Measurements from ENCODE around the gene TMC2.
"Not testable (repeated sequence)": the region's sequence is repeated elsewhere in the genome, so short reads cannot be mapped to it uniquely, and the experiment has no call there.

The TMC2 gene

DNA sequence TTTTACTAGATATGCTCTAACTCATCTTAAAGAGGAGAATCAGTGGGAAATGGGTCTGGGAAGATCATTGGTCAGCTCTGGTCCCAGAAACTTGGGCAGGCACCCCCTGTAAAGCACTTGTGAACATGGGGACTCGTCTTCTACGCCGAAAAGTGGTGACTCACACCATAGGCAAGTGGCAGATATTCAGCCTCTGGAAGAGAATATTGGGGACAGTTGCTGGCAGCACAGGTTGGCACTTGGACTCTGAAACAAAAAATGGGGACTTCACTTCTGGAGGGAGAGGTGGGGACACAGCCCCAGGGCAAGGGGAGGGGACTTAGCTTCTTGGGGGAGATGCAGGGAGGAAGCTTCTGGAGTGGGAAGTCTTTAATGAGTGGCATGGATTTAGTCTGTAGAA lies 15.8 kb upstream of the TMC2 start:
- no peaks in the 10 kb centered on the region for H3K9me3 ChIP-seq (ENCODE audit: insufficient read depth, low read length)
- H3K36me3 ChIP-seq (ENCODE audit: low read length): no peaks in the 10 kb centered on the region
- no peak overlapping the region for H3K27ac ChIP-seq (ENCODE audit: low read depth, low read length)
- no peak for TF ChIP-seq EZH2phosphoT487 (conservative IDR thresholded peaks at IDR 0.05; ENCODE audit: low read length)
- TF ChIP-seq CTCF (IDR thresholded peaks at IDR 0.05; ENCODE audit: insufficient read depth, low read length, poor library complexity, severe bottlenecking): no peak
- H4K20me1 ChIP-seq (ENCODE audit: low read depth, low read length): no peaks in the 10 kb centered on the region
- no peak overlapping the region for H2AFZ ChIP-seq (ENCODE audit: low read depth, low read length, severe bottlenecking)
- no peaks in the 10 kb centered on the region for H3K79me2 ChIP-seq (ENCODE audit: insufficient read depth, low read length)
- no peaks in the 10 kb centered on the region for H3K9me2 ChIP-seq (replicated peaks; ENCODE audit: insufficient read depth, low read length)
- H3K4me2 ChIP-seq (ENCODE audit: low read depth, low read length, poor library complexity, severe bottlenecking): no peak overlapping the region
- no peak overlapping the region for H3K9ac ChIP-seq (ENCODE audit: low read length)
- H3K27me3 ChIP-seq (ENCODE audit: low read length): no peaks in the 10 kb centered on the region
- no peaks in the 10 kb centered on the region for H3F3A ChIP-seq (ENCODE audit: insufficient read depth)
- no peak overlapping the region for H3K4me3 ChIP-seq (ENCODE audit: insufficient read depth, low read length, poor library complexity, severe bottlenecking)

DNA sequence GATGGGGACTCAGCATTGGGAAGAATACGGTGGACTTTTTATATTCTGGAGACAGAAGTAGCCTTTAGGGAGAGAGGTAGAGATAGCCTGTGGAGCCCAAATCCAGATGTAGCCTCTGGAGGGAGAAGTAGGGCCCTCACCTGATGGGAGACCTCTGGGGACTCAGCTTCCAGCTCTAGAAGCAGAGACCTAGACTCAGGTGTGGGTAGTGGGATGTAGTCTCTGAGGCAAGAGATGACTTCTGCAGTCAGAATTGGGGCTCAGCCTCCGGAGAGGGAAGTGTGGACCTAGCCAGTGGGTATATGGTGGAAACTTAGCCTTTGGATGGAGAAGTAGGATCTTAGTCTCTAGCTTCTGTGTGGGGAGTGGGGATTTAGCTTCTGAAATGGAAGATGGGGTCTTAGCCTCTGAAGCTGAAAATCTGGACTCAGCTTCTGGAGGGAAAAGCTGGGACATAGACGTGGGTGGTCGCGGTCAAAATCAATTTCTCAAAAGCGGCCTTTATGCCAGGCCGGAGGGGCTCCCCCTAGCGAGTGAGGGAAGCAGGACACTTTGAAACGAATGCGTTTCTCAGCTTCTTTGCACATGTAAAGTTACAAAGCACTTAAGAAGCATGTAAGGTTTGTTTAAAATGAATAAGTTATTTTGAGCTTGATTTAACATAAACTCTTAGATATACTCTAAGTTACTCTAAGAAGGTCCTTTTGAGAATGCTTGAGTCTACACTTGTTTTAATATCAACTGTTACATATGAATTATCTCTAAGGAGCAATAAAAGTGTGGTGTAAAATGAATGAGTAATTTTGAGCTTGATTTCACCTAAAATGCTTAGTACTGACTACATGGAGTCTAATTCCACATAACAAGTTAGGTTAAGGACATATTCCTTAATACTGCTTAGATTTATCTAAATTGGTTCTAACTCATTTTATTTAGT lies 14.7 kb upstream of the TMC2 start:
- no peaks in the 10 kb centered on the region for H3K9me3 ChIP-seq (ENCODE audit: insufficient read depth, low read length)
- H3K27me3 ChIP-seq (ENCODE audit: low read length): no peaks in the 10 kb centered on the region
- no peak overlapping the region for H3K4me3 ChIP-seq (ENCODE audit: insufficient read depth, low read length, poor library complexity, severe bottlenecking)
- H3K4me2 ChIP-seq (ENCODE audit: low read depth, low read length, poor library complexity, severe bottlenecking): no peak overlapping the region
- no peaks in the 10 kb centered on the region for H4K20me1 ChIP-seq (ENCODE audit: low read depth, low read length)
- no peaks in the 10 kb centered on the region for H3K79me2 ChIP-seq (ENCODE audit: insufficient read depth, low read length)
- no peaks in the 10 kb centered on the region for H3K36me3 ChIP-seq (ENCODE audit: low read length)
- TF ChIP-seq CTCF (IDR thresholded peaks at IDR 0.05; ENCODE audit: insufficient read depth, low read length, poor library complexity, severe bottlenecking): peak; percentile 89
- TF ChIP-seq EZH2phosphoT487 (conservative IDR thresholded peaks at IDR 0.05; ENCODE audit: low read length): no peak
- no peaks in the 10 kb centered on the region for H3F3A ChIP-seq (ENCODE audit: insufficient read depth)
- no peak overlapping the region for H3K9ac ChIP-seq (ENCODE audit: low read length)
- H3K27ac ChIP-seq (ENCODE audit: low read depth, low read length): no peak overlapping the region
- H2AFZ ChIP-seq (ENCODE audit: low read depth, low read length, severe bottlenecking): no peak overlapping the region
- no peaks in the 10 kb centered on the region for H3K9me2 ChIP-seq (replicated peaks; ENCODE audit: insufficient read depth, low read length)

GRCh38 chr20:2522826-2523429 lies 13.4 kb upstream of the TMC2 start:
- not testable (repeated sequence) for H3K9ac ChIP-seq (ENCODE audit: low read length); H4K20me1 ChIP-seq (ENCODE audit: low read depth, low read length); H3K36me3 ChIP-seq (ENCODE audit: low read length); H3K4me3 ChIP-seq (ENCODE audit: insufficient read depth, low read length, poor library complexity, severe bottlenecking); H3K27me3 ChIP-seq (ENCODE audit: low read length); H3K27ac ChIP-seq (ENCODE audit: low read depth, low read length); H3K9me2 ChIP-seq (replicated peaks; ENCODE audit: insufficient read depth, low read length); H2AFZ ChIP-seq (ENCODE audit: low read depth, low read length, severe bottlenecking); H3F3A ChIP-seq (ENCODE audit: insufficient read depth); H3K79me2 ChIP-seq (ENCODE audit: insufficient read depth, low read length); H3K9me3 ChIP-seq (ENCODE audit: insufficient read depth, low read length); H3K4me2 ChIP-seq (ENCODE audit: low read depth, low read length, poor library complexity, severe bottlenecking)
